GM19035 (cell line): ENCODE data around the gene ZNF367.
"Not testable (repeated sequence)": the region's sequence is repeated elsewhere in the genome, so short reads cannot be mapped to it uniquely, and the experiment has no call there.

Experiments
- ATAC-seq: cut with Tn5 transposase; IDR thresholded peaks from one replicate; pipeline ENCODE4 v1.9.1; 2021; ENCODE audit not compliant: unreplicated experiment

Gene ZNF367

GRCh38 chr9:96363175-96363967, 54.8 kb downstream of the ZNF367 start:
- ATAC-seq: no peak

DNA sequence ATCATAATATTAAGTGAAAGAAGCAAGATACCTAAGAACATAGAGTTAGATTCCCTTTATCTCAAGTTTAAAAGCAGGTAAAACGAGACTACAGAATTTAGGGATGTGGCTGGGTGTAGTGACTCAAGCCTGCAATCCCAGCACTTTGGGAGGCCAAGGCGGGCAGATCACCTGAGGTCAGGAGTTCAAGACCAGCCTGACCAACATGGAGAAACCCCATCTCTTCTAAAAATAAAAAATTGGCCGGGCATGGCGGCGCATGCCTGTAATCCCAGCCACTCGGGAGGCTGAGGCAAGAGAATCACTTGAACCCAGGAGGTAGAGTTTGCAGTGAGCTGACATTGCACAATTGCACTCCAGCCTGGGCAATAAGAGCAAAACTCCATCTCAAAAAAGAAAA, 56.1 kb downstream of the ZNF367 start:
- not testable (repeated sequence) for ATAC-seq

DNA sequence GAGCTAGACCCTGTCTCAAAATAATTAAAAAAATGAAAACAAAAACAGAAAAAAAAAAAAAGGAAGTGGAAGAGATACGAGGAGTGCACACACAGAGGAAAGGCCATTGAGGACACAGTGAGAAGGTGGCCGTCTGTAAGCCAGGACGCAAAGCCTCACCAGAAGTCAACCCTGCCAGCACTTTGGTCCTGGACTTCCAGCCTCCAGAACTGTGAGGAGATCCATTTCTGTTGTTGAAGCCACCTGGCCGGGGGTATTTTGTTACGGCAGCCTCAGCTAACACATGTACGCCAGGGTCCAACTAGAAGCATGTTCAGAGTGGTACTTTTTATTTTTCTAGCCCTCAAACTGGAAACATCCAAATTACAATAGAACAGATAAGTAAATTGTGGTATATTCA, 56.5 kb downstream of the ZNF367 start:
- no peak for ATAC-seq

DNA sequence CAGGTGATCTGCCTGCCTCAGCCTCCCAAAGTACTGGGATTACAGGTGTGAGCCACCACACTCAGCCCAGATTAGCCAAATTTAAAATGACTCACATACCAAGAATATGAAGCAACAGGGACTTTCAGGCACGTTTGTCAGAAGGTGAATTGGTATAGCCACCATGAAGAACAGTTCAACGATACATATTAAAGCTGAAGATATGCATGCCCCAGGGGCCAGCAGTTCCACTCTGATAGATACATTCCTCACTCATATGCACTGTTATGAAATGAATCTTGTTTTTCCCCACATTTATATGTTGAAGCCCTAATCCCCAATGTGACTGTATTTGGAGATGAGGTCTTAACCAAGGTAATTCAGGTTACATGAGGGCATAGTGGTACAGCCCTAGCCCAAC, 57.2 kb downstream of the ZNF367 start:
- ATAC-seq: no peak

- ATAC-seq: not testable (repeated sequence)
These were observed 57.6 kb downstream of the ZNF367 start for GRCh38 chr9:96360523-96360922.

- no peak for ATAC-seq
These were observed 67.3 kb downstream of the ZNF367 start for GRCh38 chr9:96350866-96351265.

GRCh38 chr9:96348261-96348660, 69.9 kb downstream of the ZNF367 start:
- no peak for ATAC-seq

- no peak for ATAC-seq
These were observed 72.6 kb downstream of the ZNF367 start for GRCh38 chr9:96345551-96345950.

DNA sequence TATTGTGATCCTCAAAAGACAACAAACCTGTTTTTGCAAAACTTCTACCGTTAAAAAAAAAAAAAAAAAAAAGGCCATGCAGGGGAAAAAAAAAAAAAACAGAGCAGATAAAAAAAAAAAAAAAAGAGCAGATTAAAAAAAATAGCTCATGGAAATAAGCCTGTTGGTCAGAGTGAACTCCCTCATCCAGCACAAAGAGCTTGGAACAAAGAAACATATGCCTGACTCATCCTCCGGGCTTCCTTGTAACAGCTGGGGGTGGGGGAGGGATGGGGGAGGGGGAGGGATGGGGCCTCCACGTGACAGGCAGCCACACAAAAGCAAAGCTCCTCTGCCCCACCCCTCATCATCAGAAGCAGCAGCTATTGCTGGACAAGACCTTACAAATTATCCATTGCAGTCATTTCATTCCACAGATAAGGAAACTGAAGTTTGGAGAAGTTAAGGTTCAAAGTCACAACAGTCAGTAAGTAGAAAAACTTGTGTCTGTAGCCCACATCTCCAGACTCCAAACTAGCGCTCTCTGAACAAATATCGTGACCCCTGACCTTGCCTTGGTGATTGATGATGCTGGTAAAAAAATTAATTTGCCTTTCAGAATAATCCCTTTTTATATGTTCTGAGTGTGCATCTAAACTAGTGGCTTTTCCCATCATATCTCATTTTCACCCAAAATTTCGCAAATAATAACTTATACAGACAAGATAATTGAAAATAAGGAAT, 73.6 kb downstream of the ZNF367 start:
- no peak for ATAC-seq

GRCh38 chr9:96343515-96344360, 74.4 kb downstream of the ZNF367 start:
- ATAC-seq: no peak

GRCh38 chr9:96342571-96343245, 75.5 kb downstream of the ZNF367 start:
- ATAC-seq: no peak

- ATAC-seq: no peak
These were observed 77.5 kb downstream of the ZNF367 start for GRCh38 chr9:96340707-96341106.

DNA sequence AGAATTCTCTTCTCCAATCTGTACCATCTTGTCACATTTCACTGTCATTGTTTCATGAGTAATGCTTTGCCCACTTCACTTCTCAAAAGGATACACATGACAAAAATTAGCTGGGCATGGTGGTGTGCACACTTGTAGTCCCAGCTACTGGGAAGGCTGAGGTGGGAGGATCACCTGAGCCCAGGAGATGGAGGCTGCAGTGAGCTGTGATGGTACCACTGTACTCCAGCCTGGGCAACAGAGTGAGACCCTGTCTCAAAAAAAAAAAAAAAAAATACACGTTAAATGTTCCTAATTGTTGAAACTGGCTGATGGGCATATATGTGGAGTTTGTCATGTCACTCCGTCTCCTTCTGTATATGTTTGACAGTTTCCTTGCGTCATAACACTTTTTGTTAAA, 79.9 kb downstream of the ZNF367 start:
- no peak for ATAC-seq
